Measurements from ENCODE around the gene DUS3L. TPM values are rescaled to one million over a fixed set of nuclear protein-coding genes. Genes with fewer than 3 reads are reported as not detected.

The DUS3L gene
- total RNA-seq, 1 donor from 2014 or later, result 85.9 TPM

- Mint-ChIP-seq H3K27ac (no peak overlapping the region), H3K27me3 (ENCODE audit: insufficient read depth) (peaks cover 3% of the 10 kb centered on the region), H3K9me3 (no peaks in the 10 kb centered on the region), H3K4me3 (no peak overlapping the region), H3K4me1 (ENCODE audit: low read depth) (no peaks in the 10 kb centered on the region), H3K36me3 (ENCODE audit: low read depth) (no peaks in the 10 kb centered on the region)
- intact Hi-C loops (cut with micrococcal nuclease), result no loop called here
- DNase-seq (ENCODE audit: low spot score), result no peak
Observed at GRCh38 chr19:5814123-5814851, 23.3 kb upstream of the DUS3L start.

DNA sequence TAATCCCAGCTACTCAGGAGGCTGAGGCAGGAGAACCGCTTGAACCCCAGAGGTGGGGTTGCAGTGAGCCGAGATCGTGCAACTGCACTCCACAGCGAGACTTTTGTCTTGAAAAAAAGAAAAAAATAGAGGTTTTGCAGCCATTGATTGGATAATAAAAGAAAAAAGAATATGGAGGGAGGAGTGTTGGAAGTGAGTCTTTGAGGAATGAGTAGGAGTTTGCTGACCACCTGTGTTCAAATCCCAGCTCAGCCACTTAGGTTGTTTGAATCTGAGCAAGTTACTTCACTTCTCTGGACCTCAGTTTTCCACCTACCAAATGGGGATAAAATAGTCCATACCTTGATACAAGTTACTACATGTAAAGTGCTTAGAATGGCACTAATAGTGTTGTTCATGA, 20.2 kb upstream of the DUS3L start:
- Mint-ChIP-seq H3K27me3 (ENCODE audit: insufficient read depth) (peaks cover 15% of the 10 kb centered on the region), H3K9me3 (no peaks in the 10 kb centered on the region), H3K4me3 (no peak overlapping the region), H3K4me1 (ENCODE audit: low read depth) (no peaks in the 10 kb centered on the region), H3K36me3 (ENCODE audit: low read depth) (no peaks in the 10 kb centered on the region), H3K27ac (no peak overlapping the region)
- intact Hi-C loops (cut with micrococcal nuclease), result no loop called here
- no peak for DNase-seq (ENCODE audit: low spot score)

GRCh38 chr19:5809469-5809868, 18.5 kb upstream of the DUS3L start:
- no peak overlapping the region for H3K27ac Mint-ChIP-seq
- intact Hi-C loops (cut with micrococcal nuclease), result loop anchor here (10.0 kb wide), 1 partner anchor 155 kb away; no protein-coding TSS in a partner anchor
- H3K27me3 Mint-ChIP-seq (ENCODE audit: insufficient read depth), result peaks cover 22% of the 10 kb centered on the region
- peaks cover 2% of the 10 kb centered on the region for H3K4me1 Mint-ChIP-seq (ENCODE audit: low read depth)
- DNase-seq (ENCODE audit: low spot score), result no peak
- no peaks in the 10 kb centered on the region for H3K36me3 Mint-ChIP-seq (ENCODE audit: low read depth)
- H3K4me3 Mint-ChIP-seq, result no peak overlapping the region
- no peaks in the 10 kb centered on the region for H3K9me3 Mint-ChIP-seq

DNA sequence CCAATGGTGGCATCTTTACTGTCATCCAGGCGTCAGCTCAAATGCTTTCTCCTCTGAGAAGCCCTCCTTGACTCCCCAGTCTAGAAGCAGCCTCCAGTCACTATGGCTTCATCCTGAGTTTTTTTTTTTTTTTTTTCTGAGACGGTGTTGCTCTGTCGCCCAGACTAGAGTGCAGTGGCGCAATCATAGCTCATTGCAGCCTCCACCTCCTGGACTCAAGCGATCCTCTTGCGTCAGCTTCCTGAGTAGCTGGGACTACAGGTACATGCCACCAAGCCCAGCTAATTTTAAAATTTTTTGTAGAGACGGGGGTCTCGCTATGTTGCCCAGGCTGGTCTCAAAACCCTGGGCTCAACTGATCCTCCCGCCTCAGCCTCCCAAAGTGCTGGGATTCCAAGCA, 18.1 kb upstream of the DUS3L start:
- peaks cover 26% of the 10 kb centered on the region for H3K27me3 Mint-ChIP-seq (ENCODE audit: insufficient read depth)
- no peak for DNase-seq (ENCODE audit: low spot score)
- no peak overlapping the region for H3K27ac Mint-ChIP-seq
- intact Hi-C loops (cut with micrococcal nuclease), result loop anchor here (10.0 kb wide), 1 partner anchor 156 kb away; no protein-coding TSS in a partner anchor
- H3K36me3 Mint-ChIP-seq (ENCODE audit: low read depth), result no peaks in the 10 kb centered on the region
- no peak overlapping the region for H3K4me3 Mint-ChIP-seq
- no peaks in the 10 kb centered on the region for H3K9me3 Mint-ChIP-seq
- H3K4me1 Mint-ChIP-seq (ENCODE audit: low read depth), result peaks cover 6% of the 10 kb centered on the region

DNA sequence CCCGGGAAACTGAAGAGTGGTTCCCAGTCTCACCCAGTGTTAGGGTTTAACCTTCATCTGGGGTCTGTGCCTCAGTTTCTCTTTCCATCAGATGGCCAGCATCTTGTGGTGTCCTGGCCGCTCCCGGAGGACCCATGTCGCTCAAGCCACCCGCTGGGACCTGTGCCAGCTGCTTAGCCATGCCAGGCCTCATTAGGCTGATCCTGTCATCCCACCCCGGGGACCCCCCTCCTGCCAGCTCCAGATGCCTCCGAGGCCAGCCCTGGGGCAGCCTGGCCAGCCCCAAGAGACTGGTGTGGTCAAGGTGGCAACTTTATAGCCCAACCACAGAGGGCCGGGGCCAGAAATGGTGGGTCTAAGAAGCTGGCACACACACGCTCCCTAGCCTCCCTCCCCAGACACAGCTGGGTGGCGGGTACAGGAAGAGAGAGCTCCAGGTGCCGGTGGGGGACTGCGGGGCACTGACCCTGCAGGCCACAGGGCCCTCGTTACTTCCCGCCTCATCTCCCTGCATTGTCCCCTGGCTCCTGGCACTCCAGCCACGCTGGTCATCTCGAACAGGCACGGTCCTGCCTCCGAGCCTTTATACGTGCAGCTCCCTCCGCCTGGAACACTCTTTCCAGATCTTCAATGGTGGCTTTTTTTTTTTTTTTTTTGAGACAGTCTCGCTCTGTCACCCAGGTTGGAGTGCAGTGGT, 17.3 kb upstream of the DUS3L start:
- H3K27me3 Mint-ChIP-seq (ENCODE audit: insufficient read depth), result peaks cover 28% of the 10 kb centered on the region
- DNase-seq (ENCODE audit: low spot score), result no peak
- H3K4me1 Mint-ChIP-seq (ENCODE audit: low read depth), result peaks cover 11% of the 10 kb centered on the region
- no peaks in the 10 kb centered on the region for H3K36me3 Mint-ChIP-seq (ENCODE audit: low read depth)
- intact Hi-C loops (cut with micrococcal nuclease), result loop anchor here (10.0 kb wide), 1 partner anchor 157 kb away; no protein-coding TSS in a partner anchor
- no peaks in the 10 kb centered on the region for H3K9me3 Mint-ChIP-seq
- no peak overlapping the region for H3K4me3 Mint-ChIP-seq
- no peak overlapping the region for H3K27ac Mint-ChIP-seq

GRCh38 chr19:5806905-5807304, 15.9 kb upstream of the DUS3L start:
- Mint-ChIP-seq H3K27ac (no peak overlapping the region), H3K4me1 (ENCODE audit: low read depth) (peaks cover 13% of the 10 kb centered on the region), H3K4me3 (peak overlapping the region; percentile 4), H3K27me3 (ENCODE audit: insufficient read depth) (peaks cover 30% of the 10 kb centered on the region), H3K9me3 (no peaks in the 10 kb centered on the region), H3K36me3 (ENCODE audit: low read depth) (no peaks in the 10 kb centered on the region)
- intact Hi-C loops (cut with micrococcal nuclease), result loop anchor here (10.0 kb wide), 1 partner anchor 158 kb away; no protein-coding TSS in a partner anchor
- DNase-seq (ENCODE audit: low spot score), result no peak

- Mint-ChIP-seq H3K27me3 (ENCODE audit: insufficient read depth) (peaks cover 32% of the 10 kb centered on the region), H3K36me3 (ENCODE audit: low read depth) (no peaks in the 10 kb centered on the region), H3K4me3 (no peak overlapping the region), H3K4me1 (ENCODE audit: low read depth) (peaks cover 13% of the 10 kb centered on the region), H3K27ac (no peak overlapping the region), H3K9me3 (no peaks in the 10 kb centered on the region)
- no peak for DNase-seq (ENCODE audit: low spot score)
- intact Hi-C loops (cut with micrococcal nuclease), result loop anchor here (10.0 kb wide), 1 partner anchor 159 kb away; no protein-coding TSS in a partner anchor
Observed at GRCh38 chr19:5806133-5806489, 15.1 kb upstream of the DUS3L start.

GRCh38 chr19:5805462-5806132, 14.6 kb upstream of the DUS3L start:
- Mint-ChIP-seq H3K4me3 (peak overlapping the region; percentile 30), H3K9me3 (no peaks in the 10 kb centered on the region), H3K27ac (peak overlapping the region; percentile 23), H3K27me3 (ENCODE audit: insufficient read depth) (peaks cover 32% of the 10 kb centered on the region), H3K4me1 (ENCODE audit: low read depth) (peaks cover 13% of the 10 kb centered on the region), H3K36me3 (ENCODE audit: low read depth) (no peaks in the 10 kb centered on the region)
- peak; percentile 29 for DNase-seq (ENCODE audit: low spot score)
- intact Hi-C loops (cut with micrococcal nuclease), result loop anchor here (10.0 kb wide), 1 partner anchor 159 kb away; no protein-coding TSS in a partner anchor

DNA sequence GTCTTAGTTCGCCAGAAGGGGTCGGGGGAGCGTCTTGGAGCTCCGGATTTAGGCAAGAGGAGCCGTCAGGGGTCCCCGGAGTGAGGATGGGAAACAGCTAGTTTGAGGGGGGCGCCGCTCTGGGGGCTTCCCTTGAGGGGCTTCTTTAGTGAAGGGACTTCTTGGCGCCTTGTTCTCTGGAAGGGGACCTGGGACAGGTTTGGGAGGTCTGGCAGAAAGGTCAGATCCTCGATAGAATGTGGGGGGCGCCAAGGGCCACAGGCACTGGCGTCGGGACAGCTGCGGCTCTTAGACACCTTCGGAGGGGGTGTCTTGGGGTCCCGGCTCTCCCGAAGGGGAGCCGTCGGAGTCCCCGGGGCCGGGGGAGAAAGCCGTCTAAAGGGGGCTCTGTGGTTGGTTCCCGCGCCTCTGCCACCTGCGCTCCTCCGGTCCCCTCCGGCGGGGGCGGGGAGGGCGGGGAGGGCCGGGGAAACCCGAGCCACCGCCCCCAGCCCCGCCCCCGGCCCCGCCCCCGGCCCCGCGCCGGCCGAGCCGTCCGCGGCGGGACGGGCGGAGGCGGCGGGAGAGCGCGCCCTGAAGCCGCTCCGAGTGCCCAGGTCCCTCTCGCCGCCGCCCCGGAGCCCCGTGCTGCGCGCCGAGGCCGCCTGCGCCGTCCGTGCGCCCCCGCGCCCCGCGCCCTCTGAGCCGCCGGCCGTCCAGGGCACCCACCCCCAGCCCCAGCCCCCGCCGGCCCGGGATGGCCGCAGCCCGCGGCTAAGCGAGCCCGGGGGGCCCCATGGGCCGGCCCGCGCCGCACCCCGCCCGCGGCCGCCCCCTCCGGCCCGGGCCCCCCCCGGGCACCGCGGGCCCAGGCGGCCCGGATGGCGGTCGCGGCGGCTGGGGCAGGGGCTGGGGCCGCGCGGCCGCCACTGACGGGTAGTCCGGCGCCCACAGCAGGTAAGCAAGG, 13.8 kb upstream of the DUS3L start, which contains the start of gene NRTN:
Gene NRTN, plus strand, starts transcription at position 552 of the 946 bp plus-strand sequence. CDS start 19,099 bp downstream, outside the sequence.
- H3K4me1 Mint-ChIP-seq (ENCODE audit: low read depth), result peaks cover 13% of the 10 kb centered on the region
- H3K36me3 Mint-ChIP-seq (ENCODE audit: low read depth), result no peaks in the 10 kb centered on the region
- H3K4me3 Mint-ChIP-seq, result peak within 1 kb of the TSS; percentile 80
- H3K27me3 Mint-ChIP-seq (ENCODE audit: insufficient read depth), result peaks cover 32% of the 10 kb centered on the region
- no peak for DNase-seq (ENCODE audit: low spot score)
- peak within 1 kb of the TSS; percentile 63 for H3K27ac Mint-ChIP-seq
- intact Hi-C loops (cut with micrococcal nuclease), result loop anchor here (1.0 to 10.0 kb wide), 5 partner anchors 14 to 218 kb away; partner anchors contain the start of gene VMAC
- no peaks in the 10 kb centered on the region for H3K9me3 Mint-ChIP-seq

DNA sequence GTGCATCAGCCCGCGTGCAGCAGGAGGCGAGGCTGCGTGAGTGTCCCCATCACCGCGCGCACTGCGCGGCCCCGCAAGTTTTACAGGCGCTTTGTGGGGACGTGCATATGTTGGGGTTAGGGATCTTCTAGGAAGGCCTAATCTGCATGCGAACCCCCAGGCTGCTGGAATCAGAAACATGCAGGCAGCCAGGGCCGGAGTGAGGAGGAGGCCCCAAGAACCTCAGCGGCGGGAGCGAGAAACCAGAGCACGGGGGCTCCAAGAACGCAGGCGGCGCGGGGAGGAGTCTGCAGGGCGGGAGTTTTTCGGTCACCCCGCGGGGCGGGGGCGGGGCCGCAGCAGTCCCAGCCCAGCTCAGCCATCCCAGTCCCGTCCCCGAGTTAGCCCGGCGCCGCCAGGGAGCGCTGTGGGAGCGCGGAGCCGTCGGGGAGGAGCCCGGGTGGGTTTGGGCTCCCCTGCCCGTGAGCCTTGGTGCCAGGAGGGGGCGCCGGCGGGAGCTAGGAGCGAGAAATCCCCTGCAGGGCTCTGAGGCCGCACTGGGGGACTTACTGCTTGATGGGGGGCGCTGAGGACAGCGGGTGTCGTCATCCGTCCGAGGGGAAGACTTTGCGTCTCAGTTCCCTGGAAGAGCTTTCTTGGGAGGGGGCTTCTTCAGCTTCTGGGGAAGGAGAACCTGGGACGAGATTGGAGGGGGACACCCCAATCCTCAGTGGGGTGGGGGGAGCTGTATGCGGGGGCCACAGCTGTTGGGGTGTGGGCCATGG, 13.0 kb upstream of the DUS3L start:
- intact Hi-C loops (cut with micrococcal nuclease), result loop anchor here (1.0 to 10.0 kb wide), 5 partner anchors 14 to 218 kb away; partner anchors contain the start of gene VMAC
- Mint-ChIP-seq H3K27me3 (ENCODE audit: insufficient read depth) (peaks cover 35% of the 10 kb centered on the region), H3K4me3 (peak overlapping the region; percentile 80), H3K27ac (peak overlapping the region; percentile 63), H3K4me1 (ENCODE audit: low read depth) (peaks cover 13% of the 10 kb centered on the region), H3K36me3 (ENCODE audit: low read depth) (no peaks in the 10 kb centered on the region), H3K9me3 (no peaks in the 10 kb centered on the region)
- DNase-seq (ENCODE audit: low spot score), result peak; percentile 92

DNA sequence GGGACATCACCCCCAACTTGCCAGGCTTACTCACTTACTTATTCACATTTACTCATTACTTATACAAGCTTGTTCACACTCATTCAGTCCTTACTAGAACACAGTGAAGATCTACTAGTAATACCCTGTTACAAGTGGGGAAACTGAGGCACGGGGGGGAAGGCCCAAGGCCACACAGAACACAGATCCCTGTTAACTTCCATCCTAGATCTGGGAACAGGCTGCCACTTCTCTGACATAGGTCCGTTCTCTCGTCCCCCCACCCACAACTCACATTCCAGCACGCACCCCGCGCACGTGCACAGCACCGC, 12.4 kb upstream of the DUS3L start:
- H3K27ac Mint-ChIP-seq, result peak overlapping the region; percentile 12
- intact Hi-C loops (cut with micrococcal nuclease), result loop anchor here (10.0 kb wide), 1 partner anchor 161 kb away; no protein-coding TSS in a partner anchor

More for the DNA sequence above, 12.4 kb upstream of the DUS3L start:
- H3K27me3 Mint-ChIP-seq (ENCODE audit: insufficient read depth), result peaks cover 39% of the 10 kb centered on the region
- DNase-seq (ENCODE audit: low spot score), result no peak
- H3K4me3 Mint-ChIP-seq, result peak overlapping the region; percentile 80
- H3K9me3 Mint-ChIP-seq, result no peaks in the 10 kb centered on the region
- peaks cover 13% of the 10 kb centered on the region for H3K4me1 Mint-ChIP-seq (ENCODE audit: low read depth)
- no peaks in the 10 kb centered on the region for H3K36me3 Mint-ChIP-seq (ENCODE audit: low read depth)
